Left renal pelvis (tissue), 4 donors: ENCODE measurements around the gene CDK8. TPM values are rescaled to one million over a fixed set of nuclear protein-coding genes. Genes with fewer than 3 reads are reported as not detected.
A peak's percentile ranks its signal among the peaks of the same experiment; 100 is the strongest.

Source experiments
- DNase-seq, 4 donors: peaks; one replicate each; pipeline ENCODE4 v3.0.0-alpha.2; 2013; ENCODE audit warnings: low read depth in 4 of 4, low spot score in 3 of 4
- polyA plus RNA-seq, 4 donors: library from polyadenylated mRNA; unstranded; fragments of 120-200 nt; gene quantifications; one replicate each; pipeline ENCODE4 v1.2.1, GENCODE V29; 2013; ENCODE audit not compliant: insufficient read length in 4 of 4

CDK8 gene
- polyA plus RNA-seq, 4 donors: 17.2 to 26.4 (median 23.0) TPM

DNA sequence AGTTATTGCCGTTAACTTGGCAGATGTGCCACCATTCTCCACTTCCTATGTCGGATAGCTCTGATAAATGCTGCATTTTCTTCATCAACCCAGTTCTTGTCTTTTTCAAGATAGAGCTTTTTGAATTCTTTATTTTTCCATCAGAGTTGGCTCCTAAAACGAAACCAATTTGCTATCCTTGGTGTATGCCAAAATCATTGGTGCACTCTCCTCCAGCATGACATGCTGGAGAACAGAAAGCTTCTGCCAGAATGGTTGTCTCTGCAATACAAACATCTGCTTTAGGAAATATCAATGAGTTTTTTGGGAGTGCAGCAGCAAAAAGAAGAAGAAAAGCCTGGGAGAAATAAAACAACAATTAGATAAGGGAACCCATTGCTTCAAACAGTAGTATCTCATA is 124.2 kb downstream of the CDK8 start:
- DNase-seq: no peak

DNA sequence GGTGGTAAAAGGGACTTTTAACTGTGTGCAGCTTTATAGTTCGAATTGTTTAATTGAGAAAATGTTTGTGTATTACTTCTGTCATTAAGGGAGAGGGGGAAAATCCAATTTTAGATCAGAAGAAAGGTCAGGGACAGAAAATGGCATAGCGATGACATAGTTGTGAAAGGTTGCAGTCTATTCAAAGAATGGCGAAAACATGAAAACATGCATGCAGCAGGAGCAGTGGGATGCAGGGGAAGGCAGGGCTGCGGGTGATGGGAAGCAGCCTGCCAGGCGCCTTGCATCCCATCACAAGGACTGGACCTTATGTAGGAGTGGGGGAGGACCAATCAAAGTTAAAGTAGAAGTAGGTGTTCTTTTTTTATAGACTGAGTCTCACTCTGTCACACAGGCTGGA is 125.9 kb downstream of the CDK8 start:
- DNase-seq: no peak

DNA sequence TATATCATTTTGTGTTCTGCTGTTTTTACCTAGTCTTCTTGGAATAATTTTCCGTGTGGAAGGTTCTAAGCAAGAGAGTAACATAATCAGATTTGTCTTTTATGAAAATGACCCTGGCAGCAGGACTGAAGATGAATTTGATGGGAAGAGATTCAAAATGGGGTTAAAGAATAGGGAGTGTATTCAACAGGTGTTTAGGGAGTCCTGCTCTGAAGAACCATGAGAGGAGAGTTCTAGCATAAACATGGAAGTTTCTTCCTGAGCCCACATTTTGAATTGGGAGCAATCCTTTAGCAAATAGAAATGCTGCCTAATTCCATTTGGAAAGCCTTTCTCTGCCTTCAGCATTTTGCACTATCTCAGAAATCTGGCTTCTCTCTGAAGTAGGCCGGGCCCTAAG is 127.0 kb downstream of the CDK8 start:
- DNase-seq: no peak

DNA sequence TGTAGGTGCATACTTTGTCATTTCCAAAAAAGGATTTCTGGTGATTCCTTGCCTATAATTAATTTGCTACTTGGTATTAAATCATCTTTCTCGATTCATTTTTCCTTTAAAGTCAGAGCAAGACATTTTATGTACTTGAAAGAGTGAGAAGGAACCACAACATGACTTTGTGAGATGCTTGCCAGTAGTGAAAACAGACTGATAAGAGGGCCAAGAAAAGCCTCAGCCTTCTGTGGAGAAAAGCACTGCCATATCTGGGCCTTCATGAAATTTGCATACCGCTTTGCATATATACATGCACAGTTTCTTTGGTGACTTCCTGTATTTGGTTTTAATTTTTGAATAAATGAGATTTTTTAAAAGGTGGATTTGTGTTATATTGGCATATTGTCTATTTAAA is 128.4 kb downstream of the CDK8 start:
- DNase-seq: no peak

DNA sequence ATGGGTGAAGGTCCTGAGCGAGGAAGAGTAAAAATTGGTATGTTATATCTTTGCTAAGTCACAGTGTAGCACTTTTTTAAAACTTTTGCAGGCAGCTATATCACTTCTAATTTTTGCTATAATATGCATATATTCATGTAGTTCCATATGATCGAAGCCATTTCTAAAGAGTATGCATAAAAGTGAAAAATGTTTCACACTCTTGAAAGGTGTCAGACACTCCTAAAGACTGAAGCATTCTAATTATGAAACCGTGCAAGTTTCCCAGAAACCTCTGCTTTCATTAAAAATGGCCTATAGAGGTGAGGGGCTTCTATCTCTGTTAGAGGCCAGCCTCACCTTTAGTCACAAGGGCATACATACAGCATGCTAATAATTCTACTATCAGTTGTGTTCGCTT is 128.9 kb downstream of the CDK8 start:
- no peak for DNase-seq

DNA sequence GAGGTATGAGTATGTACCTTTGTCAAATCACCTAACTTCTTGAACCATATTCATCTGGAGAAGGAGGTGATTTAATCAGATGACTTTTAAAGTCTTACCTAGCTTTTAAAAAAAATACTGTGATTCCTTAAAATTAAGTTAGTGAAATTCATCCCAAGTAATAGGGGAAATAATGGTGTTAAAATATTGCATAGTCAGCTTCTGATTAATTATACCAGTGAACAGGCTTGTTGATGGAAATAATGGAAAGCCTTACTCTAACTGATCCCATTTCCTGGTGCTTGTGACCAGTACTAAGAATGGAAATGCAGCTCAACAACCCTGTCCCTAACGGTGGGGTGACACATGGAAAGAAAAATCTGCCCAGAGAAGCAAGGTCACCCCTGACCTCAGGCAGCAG is 130.7 kb downstream of the CDK8 start:
- DNase-seq: no peak

DNA sequence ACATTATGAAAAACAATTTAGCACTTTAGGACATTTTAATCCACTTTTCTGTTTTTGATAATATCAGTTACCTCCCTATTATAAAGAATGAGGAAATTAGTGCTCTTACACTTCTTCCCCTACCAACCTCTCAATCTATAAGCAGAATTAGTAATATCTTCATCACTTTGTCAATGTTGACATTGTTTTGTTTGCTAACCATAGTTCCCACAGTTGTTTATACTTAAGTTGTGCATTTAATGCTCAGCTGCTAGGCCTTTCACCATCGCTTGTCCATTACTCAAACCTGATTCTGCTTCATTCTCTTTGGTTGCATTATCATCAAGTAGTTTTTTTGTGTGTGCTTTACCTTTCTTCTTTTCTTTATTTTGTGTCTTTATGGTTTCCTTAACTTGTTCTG is 132.1 kb downstream of the CDK8 start:
- no peak for DNase-seq

DNA sequence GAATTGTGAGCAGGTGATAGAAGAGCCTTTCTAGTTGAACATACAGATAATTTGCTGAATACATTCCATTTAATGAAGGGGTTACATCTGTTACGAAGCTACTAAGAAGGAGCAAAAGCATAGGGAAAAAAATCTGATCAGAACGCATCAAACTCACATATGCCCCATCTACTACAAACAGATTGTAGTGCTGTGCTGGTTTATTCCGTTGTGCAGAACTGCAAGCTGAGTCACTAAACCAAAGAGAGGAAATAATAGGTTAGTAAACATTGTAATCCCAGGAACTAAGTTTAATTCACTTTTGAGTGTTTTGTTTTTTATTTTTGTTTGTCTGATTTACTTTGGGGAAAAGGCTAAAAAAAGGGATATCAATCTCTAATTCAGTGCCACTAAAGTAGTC is 136.3 kb downstream of the CDK8 start:
- no peak for DNase-seq

DNA sequence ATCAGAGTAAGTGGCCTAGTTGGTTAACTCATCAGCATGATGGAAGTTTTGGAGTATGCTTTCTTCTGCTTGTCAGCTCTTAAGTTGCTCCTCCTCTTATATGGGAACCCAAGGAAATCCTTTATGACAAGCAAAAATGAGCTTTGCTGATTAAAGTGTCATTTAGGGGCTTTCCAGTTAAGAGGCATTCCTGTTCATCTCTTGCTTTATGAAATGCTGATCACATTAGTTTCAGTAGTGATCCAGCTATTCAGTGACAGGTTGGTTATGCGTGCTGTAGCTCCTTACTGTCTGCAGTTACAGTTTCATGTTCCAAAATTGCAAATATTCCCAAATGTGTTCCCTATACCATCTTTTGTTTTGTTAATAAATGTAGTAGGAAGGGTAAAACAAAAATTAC is 146.6 kb downstream of the CDK8 start:
- no peak for DNase-seq

DNA sequence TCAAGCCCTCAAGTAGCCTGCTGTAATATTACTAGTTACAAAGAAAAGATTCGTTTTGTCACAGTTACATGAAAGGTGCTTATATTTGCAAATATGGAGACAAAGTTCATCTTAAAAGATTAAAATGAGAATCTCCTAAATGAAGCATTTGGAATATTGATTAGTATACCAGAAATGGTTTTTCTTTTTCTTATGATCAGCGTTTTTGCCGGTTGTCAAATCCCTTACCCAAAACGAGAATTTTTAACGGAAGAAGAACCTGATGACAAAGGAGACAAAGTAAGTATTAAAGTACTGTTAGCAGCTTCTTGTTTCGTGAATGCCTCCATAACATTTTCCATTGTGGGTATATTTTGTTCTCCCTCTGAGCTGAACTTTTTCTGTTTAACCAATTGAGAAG is 147.1 kb downstream of the CDK8 start:
- DNase-seq: no peak

DNA sequence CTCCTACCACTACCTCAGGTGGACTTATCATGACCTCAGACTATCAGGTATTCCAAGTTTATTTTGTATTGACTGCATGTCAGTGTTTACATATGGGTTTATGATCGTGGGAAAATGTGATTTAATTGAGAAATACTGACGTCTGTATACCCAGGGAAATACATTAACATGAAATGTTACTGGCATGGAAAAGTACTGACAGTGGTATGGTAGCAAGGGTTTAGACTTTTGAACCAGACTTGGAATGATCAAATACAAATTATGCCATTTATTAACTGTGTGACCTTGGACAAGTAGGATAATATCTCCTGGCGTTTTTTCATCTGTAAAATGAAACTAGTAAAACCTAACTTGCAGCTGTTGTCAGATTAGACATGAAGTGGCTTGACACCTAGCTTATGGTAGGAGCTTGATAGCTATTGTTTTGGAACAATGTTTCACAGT is 147.7 kb downstream of the CDK8 start:
- DNase-seq: no peak

DNA sequence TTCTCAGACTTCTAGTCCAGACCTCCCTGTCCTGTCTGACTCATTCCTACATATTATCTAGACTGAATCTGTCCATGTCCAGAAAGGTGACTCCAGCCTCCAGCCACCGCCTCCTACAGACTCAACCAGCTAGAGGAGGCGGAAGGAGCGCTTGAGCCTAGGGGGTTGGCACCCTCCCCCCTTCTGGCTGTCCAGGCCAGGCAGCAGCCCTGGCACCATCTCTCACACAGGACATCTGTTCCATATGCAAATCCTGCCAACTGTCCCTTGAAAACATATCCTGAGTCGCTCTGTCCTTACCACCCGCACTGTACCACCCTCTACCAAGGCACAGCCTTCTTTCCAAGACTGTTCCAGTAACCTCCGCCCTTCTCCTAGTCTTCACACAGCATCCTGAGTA is 152.9 kb downstream of the CDK8 start:
- no peak for DNase-seq

DNA sequence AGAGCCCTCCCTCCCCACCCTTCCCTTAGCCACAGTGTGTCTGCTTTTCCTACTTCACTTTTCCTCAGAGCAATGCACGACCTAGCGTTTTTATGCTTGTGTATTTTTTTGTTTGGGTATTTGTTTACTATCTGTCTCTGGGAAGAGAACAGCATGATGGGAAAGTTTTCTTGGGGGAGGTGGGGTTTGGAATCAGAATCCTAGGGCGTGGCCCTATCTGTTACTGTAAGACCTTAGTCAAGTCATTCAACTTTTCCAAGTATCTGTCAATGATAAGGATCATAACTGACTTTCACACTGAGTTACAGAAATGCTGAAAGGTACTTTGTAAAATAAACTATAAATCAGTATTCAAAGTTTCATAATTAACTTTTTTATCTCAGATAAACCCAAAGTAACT is 157.3 kb downstream of the CDK8 start:
- no peak for DNase-seq

DNA sequence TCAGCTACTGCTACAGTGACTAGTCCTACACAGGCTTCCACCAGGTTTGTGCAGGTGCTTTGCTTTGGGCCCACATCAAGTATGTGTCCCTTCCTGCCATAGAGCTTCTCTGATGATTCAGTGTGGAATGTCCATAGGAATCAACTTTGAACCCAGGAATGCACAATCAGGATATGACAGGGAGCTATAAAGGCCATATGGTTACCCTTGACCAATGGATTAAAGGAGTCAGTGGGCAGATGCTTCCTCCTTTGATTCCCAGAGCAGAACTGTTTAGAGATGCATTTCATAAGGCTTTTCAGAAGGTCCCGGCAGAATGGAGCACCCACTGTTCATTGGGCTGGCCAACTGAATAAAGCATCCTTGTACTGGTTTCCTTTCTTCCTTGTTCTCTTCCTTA is 158.3 kb downstream of the CDK8 start:
- no peak for DNase-seq

DNA sequence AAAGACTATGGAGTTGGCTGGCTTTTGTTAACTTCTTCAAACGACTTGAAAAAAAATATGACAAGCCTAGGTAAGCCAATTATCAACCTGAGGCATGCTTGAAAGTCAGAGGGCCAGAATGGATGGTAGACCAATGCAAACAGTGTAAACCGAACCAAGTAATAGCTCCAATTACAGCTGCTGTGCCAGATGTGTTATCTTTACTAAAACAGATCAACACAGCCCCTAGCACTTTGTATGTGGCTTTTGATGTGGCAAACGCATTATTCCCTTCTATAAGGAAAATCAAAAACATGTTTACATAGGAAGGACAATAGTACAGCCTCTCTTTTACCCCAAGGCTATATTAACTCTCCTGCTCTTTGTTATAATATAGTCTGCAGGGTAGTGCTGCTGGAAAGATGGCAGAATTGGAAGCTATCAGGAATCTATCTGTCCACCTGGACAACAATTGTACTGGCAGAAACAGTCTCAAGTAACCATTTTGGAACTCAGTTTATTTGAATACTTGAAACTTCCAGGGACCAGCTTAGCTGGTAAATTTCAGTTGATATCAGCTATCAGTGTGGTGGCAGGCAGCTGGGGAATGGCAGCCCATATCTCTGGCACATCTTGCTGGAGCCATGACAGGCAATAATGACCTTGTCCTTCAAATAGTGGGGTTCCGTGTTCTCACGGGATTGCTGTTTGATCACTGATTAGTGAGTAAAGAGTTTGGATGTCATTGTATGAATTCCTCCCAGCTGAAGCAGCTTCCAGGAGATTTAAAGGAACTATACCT is 159.2 kb downstream of the CDK8 start:
- no peak for DNase-seq

DNA sequence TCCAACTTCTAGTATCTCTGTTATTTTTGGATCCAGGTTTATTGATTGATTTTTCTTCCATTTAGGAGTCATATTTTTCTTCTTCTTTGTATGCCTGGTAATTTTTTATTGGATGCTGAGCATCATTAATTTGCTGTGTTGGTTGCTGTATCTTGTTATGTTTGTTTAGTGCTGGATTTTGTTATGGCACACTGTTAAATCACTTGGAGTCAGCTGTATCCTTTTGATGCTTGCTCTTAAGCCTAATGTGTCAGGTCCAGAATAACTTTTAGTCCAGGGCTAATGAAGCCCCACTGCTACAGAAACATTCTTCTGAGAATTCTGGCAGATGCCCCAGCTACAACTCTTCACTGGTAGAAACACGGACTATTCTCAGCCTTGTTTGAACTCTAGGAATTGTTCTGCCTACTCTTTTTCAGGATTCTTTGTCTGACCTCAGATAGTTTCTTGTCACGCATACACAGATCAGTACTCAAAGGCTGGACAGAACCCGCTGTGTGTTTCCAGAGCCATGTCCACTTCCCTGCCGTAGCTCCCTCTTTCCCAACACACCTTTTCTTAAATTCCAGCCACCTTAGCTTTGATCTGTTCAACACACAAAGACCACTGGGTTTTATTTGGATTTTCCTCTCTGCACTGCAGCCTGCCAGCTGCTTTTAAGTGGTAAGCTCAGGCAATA is 166.5 kb downstream of the CDK8 start:
- DNase-seq: no peak

DNA sequence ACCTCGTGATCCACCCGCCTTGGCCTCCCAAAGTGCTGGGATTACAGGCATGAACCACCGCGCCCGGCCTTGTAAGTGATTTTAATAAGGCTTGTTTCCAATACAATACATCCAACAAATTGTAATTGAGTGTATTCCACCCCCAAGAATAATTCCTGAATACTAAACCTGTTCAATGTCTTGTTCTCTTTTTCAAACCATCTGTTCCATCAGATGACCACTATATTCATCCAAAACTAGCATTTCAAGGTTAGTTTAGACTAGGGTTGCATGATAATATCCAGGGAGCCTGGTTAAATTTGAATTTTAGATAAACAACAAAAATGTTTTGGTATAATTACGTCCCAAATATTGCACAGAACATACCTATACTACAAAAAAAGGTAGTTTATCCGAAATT is 168.1 kb downstream of the CDK8 start:
- DNase-seq: no peak

DNA sequence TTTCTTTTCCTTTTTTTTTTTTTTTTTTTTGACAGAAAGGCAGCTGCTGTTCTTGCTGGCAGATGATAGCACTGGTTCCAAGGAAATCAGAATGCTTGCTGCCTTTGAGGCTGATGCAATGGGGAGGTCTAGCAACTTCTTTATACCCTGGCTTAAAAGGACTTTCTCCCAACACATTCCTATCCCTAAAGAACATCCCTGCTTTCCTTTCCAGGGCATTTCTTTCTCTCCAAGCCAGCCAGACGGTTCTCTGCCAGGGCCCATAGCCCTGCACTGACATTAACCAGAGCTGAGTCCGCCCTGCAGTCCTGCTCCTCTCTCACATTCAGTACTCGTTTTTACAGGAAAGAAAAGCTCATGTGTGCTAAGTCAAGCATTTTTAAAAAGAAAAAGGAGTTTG is 169.7 kb downstream of the CDK8 start:
- DNase-seq: no peak

DNA sequence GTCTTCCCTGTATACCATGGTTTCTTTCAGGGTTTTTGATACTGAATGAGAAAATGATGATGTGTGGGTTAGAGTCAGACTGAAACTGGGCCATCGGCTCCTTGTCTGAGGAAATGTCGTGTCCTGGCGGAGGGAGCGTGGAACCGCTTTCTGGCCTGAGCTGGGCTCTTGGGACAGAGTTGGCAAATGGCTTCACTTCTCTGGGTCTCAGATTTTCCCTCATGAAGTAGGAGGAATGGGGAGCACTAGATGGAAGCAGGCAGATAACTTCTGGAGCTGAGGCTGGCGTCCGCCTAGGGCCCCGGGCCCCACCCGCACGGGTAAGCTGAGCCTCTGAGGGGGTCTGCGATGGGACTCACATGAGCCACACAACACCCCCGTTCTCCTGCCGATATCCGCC is 170.3 kb downstream of the CDK8 start:
- no peak for DNase-seq

DNA sequence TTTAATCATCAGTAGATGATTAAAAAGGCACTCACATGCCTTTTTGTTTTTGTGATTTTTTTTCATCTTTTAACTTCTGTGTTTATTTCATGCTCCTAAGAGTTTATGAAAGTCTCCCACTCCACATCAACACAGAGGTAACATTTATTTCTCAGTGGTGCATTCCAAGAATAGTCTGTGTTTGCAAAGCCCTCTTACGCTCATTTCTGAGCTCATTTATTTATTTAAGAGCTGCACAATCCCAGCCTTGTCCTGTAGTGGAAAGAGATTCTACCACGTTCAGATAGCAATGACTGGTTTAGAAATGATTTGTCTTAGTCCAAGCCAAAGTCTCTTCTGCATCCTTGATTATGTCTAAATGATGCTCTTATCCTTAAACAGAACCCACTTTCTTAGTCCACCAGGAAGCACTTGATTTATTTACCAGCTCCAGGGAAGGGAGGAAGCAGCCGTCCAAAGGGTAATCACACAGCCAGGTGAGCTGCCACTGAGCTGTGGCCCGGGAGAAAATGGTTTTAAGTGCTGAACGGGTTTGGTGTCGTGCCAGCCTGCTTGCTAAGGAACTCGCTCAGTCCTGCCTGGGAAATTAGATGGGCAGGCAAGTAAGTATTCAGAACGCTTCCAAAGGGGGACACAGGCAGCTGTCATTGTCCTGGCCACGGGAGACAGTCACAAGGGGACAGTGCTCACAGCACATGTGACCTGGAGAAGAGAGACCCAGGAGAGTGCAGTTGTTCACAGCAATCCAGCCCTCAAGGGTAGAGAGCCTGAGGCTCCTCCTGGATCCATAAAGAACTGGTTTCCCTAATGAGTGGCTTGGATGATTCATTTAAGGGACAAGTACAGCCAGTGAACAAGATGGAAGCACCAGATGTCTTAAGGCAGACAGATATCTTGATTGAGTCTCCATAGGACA is 171.8 kb downstream of the CDK8 start:
- peak in 1 of 4 donors; percentile 11 for DNase-seq

DNA sequence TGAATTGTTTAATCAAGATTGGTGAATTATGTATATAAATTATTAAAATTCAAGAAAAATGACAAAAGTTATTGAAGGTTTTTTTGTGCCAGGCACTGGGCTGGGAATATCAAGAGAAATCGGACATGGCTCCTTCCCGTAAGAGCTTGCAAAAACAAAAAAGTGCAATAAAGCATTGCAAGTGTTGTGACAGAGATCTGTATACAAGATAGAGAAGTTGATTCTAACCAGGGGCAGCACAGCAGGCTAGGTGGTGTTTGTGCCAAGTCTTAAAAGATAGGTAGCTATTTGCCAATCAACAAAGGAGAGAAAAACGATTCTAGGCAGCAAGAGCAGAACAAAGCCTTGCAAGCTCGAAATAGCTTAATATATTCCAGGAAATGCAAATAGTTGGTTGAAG is 179.8 kb downstream of the CDK8 start:
- no peak for DNase-seq
